Thoracic aorta (tissue), 2 donors: ENCODE measurements around the gene NOBOX. TPM values are rescaled to one million over a fixed set of nuclear protein-coding genes. Genes with fewer than 3 reads are reported as not detected.
A peak's percentile ranks its signal among the peaks of the same experiment; 100 is the strongest.
"Not testable (repeated sequence)": the region's sequence is repeated elsewhere in the genome, so short reads cannot be mapped to it uniquely, and the experiment has no call there.

Experiments used
- ATAC-seq: fragments of 150-250 bp; one replicate; pipeline ENCODE4 v1.8.0; 2017; ENCODE audit warnings: low read depth; ENCODE audit not compliant: insufficient number of reproducible peaks, low FRiP score
- DNase-seq: peaks from one replicate; pipeline ENCODE4 v3.0.0-alpha.2; 2020; ENCODE audit warnings: low spot score
- H3K27ac ChIP-seq, 2 donors: fragments of 200-600 bp; sonication (generic); 1 replicate in 1 of 2; 2 replicates in 1 of 2; pipeline ENCODE4 v1.5.1; 2016; ENCODE audit warnings: mild to moderate bottlenecking in 2 of 2, moderate library complexity in 2 of 2
- H3K27me3 ChIP-seq: fragments of 200-600 bp; sonication (generic); replicated peaks from 2 replicates; pipeline ENCODE4 v1.6.0; 2016; ENCODE audit warnings: mild to moderate bottlenecking; ENCODE audit not compliant: insufficient read depth
- H3K36me3 ChIP-seq: fragments of 200-600 bp; sonication (generic); one replicate; pipeline ENCODE4 v1.5.1; 2016
- H3K4me1 ChIP-seq, 2 donors: fragments of 200-600 bp; sonication (generic); 1 replicate in 1 of 2; 2 replicates in 1 of 2; pipeline versions ENCODE4 v1.5.1 to v1.6.0; 2016; ENCODE audit warnings: low read depth in 2 of 2, mild to moderate bottlenecking in 1 of 2; ENCODE audit not compliant: control insufficient read depth in 1 of 2
- H3K4me3 ChIP-seq: fragments of 200-600 bp; sonication (generic); 2 replicates; pipeline ENCODE4 v1.5.1; 2016; ENCODE audit warnings: mild to moderate bottlenecking
- H3K9me3 ChIP-seq: fragments of 200-600 bp; sonication (generic); 2 replicates; pipeline ENCODE4 v1.5.1; 2016
- total RNA-seq, 2 donors: library from RNA; depleted of rRNA; stranded (reverse); fragments of >200 nt; gene quantifications; one replicate each; pipeline versions ENCODE4 v1.1.0 to v1.2.3, GENCODE V29; 2016
- TF ChIP-seq, protein P1 (sequence below): fragments of 200-600 bp; sonication (generic); IDR thresholded peaks from one replicate; pipeline ENCODE4 v1.5.1; 2019; ENCODE audit warnings: antibody characterized with exemption

Gene NOBOX
- total RNA-seq, 2 donors from 2014 or later = not detected

DNA sequence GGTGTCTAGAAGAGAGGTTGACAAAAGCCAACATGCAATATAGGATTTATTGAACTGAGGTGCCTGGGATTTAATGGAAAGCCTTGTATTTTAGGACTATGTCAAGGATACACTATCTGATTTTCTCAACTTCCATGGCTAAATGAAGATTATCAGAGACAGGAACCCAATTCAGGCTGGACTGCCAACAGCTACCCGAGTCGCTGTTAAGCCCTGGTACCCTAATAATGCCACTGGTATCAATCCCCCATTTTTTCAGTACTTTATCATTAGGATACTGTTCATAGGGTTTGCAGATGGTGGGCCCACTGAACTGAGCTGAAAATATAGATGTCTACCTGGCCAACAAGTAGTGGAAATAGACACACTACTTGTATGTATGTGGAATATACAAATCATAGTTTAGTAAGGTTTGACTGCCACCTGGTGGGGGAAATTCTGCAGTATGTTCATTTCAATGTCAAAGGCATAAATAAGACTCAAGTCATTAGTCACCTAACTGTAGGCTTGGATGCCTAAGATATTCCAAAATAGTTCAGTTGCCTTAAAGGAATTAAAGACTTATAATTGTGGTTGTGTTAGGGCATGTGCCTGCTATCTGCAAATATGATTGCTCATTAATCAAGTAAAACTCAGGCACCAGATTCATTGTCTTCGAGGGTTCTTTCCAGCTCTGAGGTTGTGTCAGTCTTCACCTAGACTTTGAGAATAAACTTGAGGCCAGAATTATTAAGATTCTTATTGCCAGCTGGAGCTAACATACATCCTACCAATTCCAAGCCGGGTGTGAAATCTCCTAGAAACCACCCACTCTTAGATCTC is 34.1 kb upstream of the NOBOX start:
- no peak for ATAC-seq

DNA sequence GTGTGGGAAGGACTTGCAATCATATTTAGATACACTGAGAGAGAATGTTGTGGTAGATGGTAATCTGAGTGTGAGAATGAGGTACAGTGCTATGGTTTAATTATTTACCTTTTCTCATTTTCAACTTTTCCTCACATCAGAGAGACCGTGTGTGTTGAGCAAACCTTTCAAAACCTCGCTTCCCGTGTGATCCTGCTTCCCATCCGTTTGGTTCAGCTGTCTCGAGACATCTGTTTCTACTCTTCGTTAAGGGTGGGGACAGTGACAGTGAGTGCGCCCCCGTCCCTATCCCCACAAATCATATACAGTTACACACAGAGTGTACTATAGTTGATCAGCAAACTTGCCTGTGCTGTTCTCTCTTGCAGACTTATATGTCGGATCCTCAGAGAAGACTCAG is 33.0 kb upstream of the NOBOX start:
- DNase-seq (no peak), ATAC-seq (no peak)
- no peaks in the 10 kb centered on the region for H3K36me3 ChIP-seq
- no peak overlapping the region for H3K27ac ChIP-seq
- H3K27me3 ChIP-seq = no peaks in the 10 kb centered on the region
- H3K9me3 ChIP-seq = no peaks in the 10 kb centered on the region
- TF ChIP-seq, protein P1, sequence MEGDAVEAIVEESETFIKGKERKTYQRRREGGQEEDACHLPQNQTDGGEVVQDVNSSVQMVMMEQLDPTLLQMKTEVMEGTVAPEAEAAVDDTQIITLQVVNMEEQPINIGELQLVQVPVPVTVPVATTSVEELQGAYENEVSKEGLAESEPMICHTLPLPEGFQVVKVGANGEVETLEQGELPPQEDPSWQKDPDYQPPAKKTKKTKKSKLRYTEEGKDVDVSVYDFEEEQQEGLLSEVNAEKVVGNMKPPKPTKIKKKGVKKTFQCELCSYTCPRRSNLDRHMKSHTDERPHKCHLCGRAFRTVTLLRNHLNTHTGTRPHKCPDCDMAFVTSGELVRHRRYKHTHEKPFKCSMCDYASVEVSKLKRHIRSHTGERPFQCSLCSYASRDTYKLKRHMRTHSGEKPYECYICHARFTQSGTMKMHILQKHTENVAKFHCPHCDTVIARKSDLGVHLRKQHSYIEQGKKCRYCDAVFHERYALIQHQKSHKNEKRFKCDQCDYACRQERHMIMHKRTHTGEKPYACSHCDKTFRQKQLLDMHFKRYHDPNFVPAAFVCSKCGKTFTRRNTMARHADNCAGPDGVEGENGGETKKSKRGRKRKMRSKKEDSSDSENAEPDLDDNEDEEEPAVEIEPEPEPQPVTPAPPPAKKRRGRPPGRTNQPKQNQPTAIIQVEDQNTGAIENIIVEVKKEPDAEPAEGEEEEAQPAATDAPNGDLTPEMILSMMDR = no peak
- H3K4me1 ChIP-seq = no peaks in the 10 kb centered on the region
- H3K4me3 ChIP-seq = no peak overlapping the region

More for the DNA sequence above, 34.1 kb upstream of the NOBOX start:
- no peak for DNase-seq
- Histone ChIP-seq H3K27ac (no peak overlapping the region), H3K27me3 (no peaks in the 10 kb centered on the region), H3K4me1 (no peaks in the 10 kb centered on the region), H3K36me3 (no peaks in the 10 kb centered on the region), H3K9me3 (no peaks in the 10 kb centered on the region), H3K4me3 (no peak overlapping the region)
- TF ChIP-seq, protein P1 = peak; percentile 40

DNA sequence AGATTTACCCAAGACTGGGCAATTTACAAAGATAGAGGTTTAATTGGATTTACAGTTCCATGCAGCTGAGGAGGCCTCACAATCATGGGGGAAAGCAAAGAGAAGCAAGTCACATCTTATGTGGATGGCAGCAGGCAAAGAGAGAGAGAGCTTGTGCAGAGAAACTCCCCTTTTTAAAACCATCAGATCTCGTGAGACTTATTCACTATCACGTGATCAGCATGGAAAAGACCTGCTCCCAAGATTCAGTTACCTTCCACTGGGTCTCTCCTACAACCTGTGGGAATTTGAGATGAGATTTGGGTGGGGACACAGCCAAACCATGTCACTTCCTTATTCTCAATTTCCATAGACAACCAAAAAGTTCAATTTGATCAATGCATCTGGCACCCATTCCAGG is 24.9 kb upstream of the NOBOX start:
- no peak for ATAC-seq
- H3K9me3 ChIP-seq = no peaks in the 10 kb centered on the region

DNA sequence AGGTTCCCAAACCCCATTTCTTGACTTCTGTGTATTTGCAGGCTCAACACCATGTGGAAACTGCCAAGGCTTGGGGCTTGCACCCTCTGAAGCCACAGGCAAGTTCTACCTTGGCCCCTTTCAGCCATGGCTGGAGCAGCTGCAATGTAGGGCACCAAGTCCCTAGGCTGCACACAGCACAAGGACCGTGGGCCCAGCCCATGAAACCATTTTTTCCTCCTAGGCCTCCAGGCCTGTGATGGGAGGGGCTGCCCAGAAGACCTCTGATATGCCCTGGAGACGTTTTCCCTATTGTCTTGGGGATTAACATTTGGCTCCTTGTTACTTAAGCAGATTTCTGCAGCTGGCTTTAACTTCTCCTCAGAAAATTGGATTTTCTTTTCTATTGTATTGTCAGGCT is 24.0 kb upstream of the NOBOX start:
- DNase-seq, H3K27ac ChIP-seq, H3K4me3 ChIP-seq, H3K36me3 ChIP-seq, H3K27me3 ChIP-seq, H3K9me3 ChIP-seq, H3K4me1 ChIP-seq, ATAC-seq: not testable (repeated sequence)

More for the DNA sequence above, 24.9 kb upstream of the NOBOX start:
- H3K4me1 ChIP-seq = no peaks in the 10 kb centered on the region
- no peaks in the 10 kb centered on the region for H3K36me3 ChIP-seq
- no peak overlapping the region for H3K4me3 ChIP-seq
- no peak for DNase-seq
- H3K27ac ChIP-seq = no peak overlapping the region
- TF ChIP-seq, protein P1 = no peak
- no peaks in the 10 kb centered on the region for H3K27me3 ChIP-seq

DNA sequence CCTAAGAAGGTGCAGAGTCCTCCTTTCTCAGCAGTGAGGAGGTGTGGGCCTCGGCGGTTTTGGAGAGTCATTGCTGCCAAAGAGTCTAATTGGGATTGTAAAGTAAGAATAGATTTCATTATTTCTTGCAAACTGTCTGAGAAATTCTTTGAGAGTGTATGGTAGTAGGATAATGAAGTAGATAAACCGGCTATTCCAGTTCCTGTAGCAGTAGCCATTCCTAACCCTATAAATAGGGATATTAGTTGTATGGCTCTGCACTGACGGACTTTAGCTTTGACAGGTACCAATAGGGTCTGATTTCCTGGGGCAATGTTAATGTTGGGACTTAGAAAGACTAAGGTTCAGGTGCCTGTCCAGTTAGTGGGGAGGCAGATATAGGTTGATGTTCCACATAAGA is 15.4 kb upstream of the NOBOX start:
- H3K27ac ChIP-seq, H3K27me3 ChIP-seq, H3K36me3 ChIP-seq: not testable (repeated sequence)

DNA sequence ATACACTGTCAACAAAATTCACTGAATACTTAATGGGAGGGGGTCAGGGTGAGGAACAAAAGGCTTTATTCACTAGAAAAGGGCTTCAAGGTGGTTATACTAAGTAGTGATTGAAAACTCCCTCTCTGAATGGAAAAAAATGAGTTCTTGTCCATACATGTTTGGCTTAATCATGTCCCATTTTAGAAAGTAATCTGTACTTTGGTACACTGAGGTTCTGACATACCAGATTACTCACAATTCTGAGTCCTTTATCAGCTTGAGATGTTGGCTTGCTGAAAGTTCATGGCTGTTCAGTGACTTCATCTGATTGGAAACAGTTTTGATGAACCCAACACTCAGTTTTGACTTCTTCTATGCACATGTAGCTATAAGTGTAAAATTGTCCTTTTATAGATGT is 12.8 kb upstream of the NOBOX start:
- TF ChIP-seq, protein P1 = no peak
- Histone ChIP-seq H3K9me3 (no peaks in the 10 kb centered on the region), H3K4me3 (no peak overlapping the region), H3K27me3 (no peaks in the 10 kb centered on the region), H3K27ac (no peak overlapping the region), H3K4me1 (no peaks in the 10 kb centered on the region), H3K36me3 (no peaks in the 10 kb centered on the region)
- no peak for DNase-seq
- no peak for ATAC-seq

More for the DNA sequence above, 15.4 kb upstream of the NOBOX start:
- not testable (repeated sequence) for DNase-seq, H3K9me3 ChIP-seq, ATAC-seq, H3K4me3 ChIP-seq, H3K4me1 ChIP-seq
